Keratinocyte (primary cell): Measurements from ENCODE around the gene TACC2. TPM values are rescaled to one million over a fixed set of nuclear protein-coding genes. Genes with fewer than 3 reads are reported as not detected.

ENCODE experiments used
- DNase-seq: peaks from one replicate; pipeline ENCODE4 v3.0.0-alpha.2; 2011; ENCODE audit warnings: low read depth, missing footprints, low spot score
- FAIRE-seq: peaks from 2 replicates; lab custom pipeline; 2011; peaks lifted over from hg19 to GRCh38; lab: Jason Lieb, UNC
- H2AFZ ChIP-seq: 2 replicates; pipeline ENCODE4 v1.6.0; 2012; ENCODE audit warnings: low read length, control low read depth, inconsistent platforms; ENCODE audit not compliant: control insufficient read depth
- H3K27ac ChIP-seq: 2 replicates; pipeline ENCODE4 v1.5.1; 2011; ENCODE audit warnings: low read length; ENCODE audit not compliant: control insufficient read depth, insufficient read depth
- H3K27me3 ChIP-seq: 3 replicates; pipeline ENCODE4 v1.6.0; 2011; ENCODE audit warnings: low read length; ENCODE audit not compliant: control insufficient read depth, insufficient read depth; ENCODE audit errors: extremely low read depth
- H3K36me3 ChIP-seq, 2 experiments: 2 replicates in 1 of 2; 3 replicates in 1 of 2; pipeline ENCODE4 v1.5.1; 2011; ENCODE audit warnings: low read length in 2 of 2, mild to moderate bottlenecking in 1 of 2; ENCODE audit not compliant: control insufficient read depth in 2 of 2, insufficient read depth in 2 of 2; ENCODE audit errors: extremely low read depth in 1 of 2
- H3K4me1 ChIP-seq: 3 replicates; pipeline ENCODE4 v1.5.1; 2011; ENCODE audit warnings: low read length; ENCODE audit not compliant: control insufficient read depth, insufficient read depth; ENCODE audit errors: extremely low read depth
- H3K4me2 ChIP-seq: 3 replicates; pipeline ENCODE4 v1.6.0; 2011; ENCODE audit warnings: low read depth, low read length; ENCODE audit not compliant: control insufficient read depth, insufficient read depth; ENCODE audit errors: extremely low read depth
- H3K4me3 ChIP-seq, 3 experiments: fragments of 200-600 bp in 1 of 3; sonication (generic) in 1 of 3; 2 replicates in 2 of 3; 3 replicates in 1 of 3; pipeline ENCODE4 v1.5.1; 2011 to 2016; ENCODE audit warnings: low read length in 3 of 3, mild to moderate bottlenecking in 3 of 3, control low read depth in 2 of 3, inconsistent platforms in 1 of 3, low read depth in 1 of 3, mixed read lengths in 1 of 3, mixed run types in 1 of 3, moderate library complexity in 1 of 3; ENCODE audit not compliant: control insufficient read depth in 2 of 3, insufficient read depth in 2 of 3; ENCODE audit errors: extremely low read depth in 1 of 3
- H3K79me2 ChIP-seq: 2 replicates; pipeline ENCODE4 v1.6.0; 2012; ENCODE audit warnings: low read length; ENCODE audit not compliant: control insufficient read depth, insufficient read depth
- H3K9ac ChIP-seq: 3 replicates; pipeline ENCODE4 v1.6.0; 2011; ENCODE audit warnings: low read length; ENCODE audit not compliant: control insufficient read depth, insufficient read depth; ENCODE audit errors: extremely low read depth
- H3K9me1 ChIP-seq: 3 replicates; pipeline ENCODE4 v1.6.0; 2011; ENCODE audit warnings: low read length; ENCODE audit not compliant: control insufficient read depth, insufficient read depth; ENCODE audit errors: extremely low read depth
- H3K9me3 ChIP-seq: 2 replicates; pipeline ENCODE4 v1.5.1; 2012; ENCODE audit warnings: low read depth, low read length; ENCODE audit not compliant: control insufficient read depth
- H4K20me1 ChIP-seq: 3 replicates; pipeline ENCODE4 v1.6.0; 2011; ENCODE audit warnings: low read length; ENCODE audit not compliant: control insufficient read depth, insufficient read depth; ENCODE audit errors: extremely low read depth
- EZH2 ChIP-seq: IDR thresholded peaks from one replicate; pipeline ENCODE4 v1.6.1; 2012; ENCODE audit warnings: inconsistent platforms, mild to moderate bottlenecking, low read length, moderate library complexity
- dilution Hi-C: fragments of 300-500 bp; cut with MboI; formaldehyde crosslinking; loops from one replicate; pipeline ENCODE4 v1.7.0; 2020; ENCODE audit warnings: low sequenced_read_pairs; ENCODE audit not compliant: extremely low pct_ligation_motif_present
- polyA plus RNA-seq, 5 experiments: library from polyadenylated mRNA; depleted of rRNA in 3 of 5; stranded (reverse) in 3 of 5; stranded (forward) in 1 of 5; unstranded in 1 of 5; fragments of >200 nt; gene quantifications; 1 replicate in 1 of 5; 2 replicates in 3 of 5; 3 replicates in 1 of 5; pipeline versions ENCODE4 v1.2.1 to v1.2.3, GENCODE V29; 2011 to 2012; ENCODE audit warnings: missing spikeins in 2 of 5, low read depth in 1 of 5, low replicate concordance in 1 of 5
- TF ChIP-seq, protein P1 (sequence below), 3 experiments: IDR thresholded peaks in 1 of 3; conservative IDR thresholded peaks in 1 of 3; optimal IDR thresholded peaks in 1 of 3; 2 replicates in 2 of 3; 3 replicates in 1 of 3; pipeline versions ENCODE3 to v1.5.1; 2011; ENCODE audit warnings: low read length in 3 of 3, mild to moderate bottlenecking in 3 of 3, moderate library complexity in 2 of 3, control low read depth in 1 of 3, inconsistent platforms in 1 of 3; ENCODE audit not compliant: insufficient read depth in 2 of 3; ENCODE audit errors: extremely low read depth in 1 of 3

Gene TACC2
- polyA plus RNA-seq, 1 donor (not counting 4 experiments of a cell fraction or from before 2014, with no cell fraction given) = 12.8 TPM

DNA sequence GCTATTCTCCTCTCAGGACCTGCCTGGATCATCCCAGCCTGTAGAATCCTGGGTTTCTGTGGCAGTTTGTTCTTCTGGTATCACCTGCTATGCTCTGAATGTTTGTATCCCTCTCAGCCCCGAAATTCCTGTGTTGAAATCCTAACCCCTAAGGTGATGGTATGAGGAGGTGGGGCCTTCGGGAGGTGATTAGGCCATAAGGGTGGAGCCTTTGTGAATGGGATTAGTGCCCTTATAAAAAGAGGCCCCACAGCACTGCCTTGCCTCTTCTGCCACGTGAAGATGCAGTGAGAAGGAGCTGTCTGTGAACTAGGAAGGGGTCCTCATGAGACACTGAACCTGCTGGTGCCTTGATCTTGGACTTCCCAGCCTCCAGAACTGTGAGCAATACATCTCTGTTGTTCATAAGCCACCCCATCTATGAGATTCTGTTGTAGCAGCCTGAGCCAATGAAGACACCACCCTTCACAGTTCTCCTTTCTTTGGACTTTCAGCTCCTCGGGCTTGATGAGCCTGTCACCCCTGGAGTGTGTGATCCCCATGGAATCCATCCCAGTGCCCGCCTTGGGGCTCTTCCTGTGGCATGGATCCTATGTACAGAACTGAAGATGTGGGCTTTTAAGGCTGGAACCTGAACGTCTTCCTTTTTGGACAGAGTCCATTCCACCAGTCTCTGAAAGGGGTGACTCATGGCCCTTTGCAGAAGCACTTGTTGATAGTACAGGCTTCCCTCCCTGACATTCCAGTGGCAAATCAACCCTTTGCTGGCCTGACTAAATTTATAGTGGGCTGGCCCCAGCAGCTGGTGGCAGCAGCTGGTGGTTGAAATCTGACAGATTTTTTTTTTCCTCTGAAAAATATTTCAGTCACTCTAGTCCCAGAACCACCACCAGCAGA lies 138.0 kb downstream of the TACC2 start:
- peaks cover 0 to 2% of the 10 kb centered on the region in 2 experiments for H3K36me3 ChIP-seq
- H3K4me1 ChIP-seq = peaks cover 28% of the 10 kb centered on the region
- dilution Hi-C loops = no loop called here
- peak overlapping the region in 2 of 3 experiments; percentile 12 to 48 for H3K4me3 ChIP-seq
- peak overlapping the region; percentile 30 for H3K27ac ChIP-seq
- no peak for DNase-seq
- no peaks in the 10 kb centered on the region for H4K20me1 ChIP-seq
- no peaks in the 10 kb centered on the region for H3K9me1 ChIP-seq
- no peak for TF ChIP-seq EZH2
- TF ChIP-seq, protein P1, sequence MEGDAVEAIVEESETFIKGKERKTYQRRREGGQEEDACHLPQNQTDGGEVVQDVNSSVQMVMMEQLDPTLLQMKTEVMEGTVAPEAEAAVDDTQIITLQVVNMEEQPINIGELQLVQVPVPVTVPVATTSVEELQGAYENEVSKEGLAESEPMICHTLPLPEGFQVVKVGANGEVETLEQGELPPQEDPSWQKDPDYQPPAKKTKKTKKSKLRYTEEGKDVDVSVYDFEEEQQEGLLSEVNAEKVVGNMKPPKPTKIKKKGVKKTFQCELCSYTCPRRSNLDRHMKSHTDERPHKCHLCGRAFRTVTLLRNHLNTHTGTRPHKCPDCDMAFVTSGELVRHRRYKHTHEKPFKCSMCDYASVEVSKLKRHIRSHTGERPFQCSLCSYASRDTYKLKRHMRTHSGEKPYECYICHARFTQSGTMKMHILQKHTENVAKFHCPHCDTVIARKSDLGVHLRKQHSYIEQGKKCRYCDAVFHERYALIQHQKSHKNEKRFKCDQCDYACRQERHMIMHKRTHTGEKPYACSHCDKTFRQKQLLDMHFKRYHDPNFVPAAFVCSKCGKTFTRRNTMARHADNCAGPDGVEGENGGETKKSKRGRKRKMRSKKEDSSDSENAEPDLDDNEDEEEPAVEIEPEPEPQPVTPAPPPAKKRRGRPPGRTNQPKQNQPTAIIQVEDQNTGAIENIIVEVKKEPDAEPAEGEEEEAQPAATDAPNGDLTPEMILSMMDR (optimal IDR thresholded peaks at IDR 0.05 in 1 of 3, IDR thresholded peaks at IDR 0.05 in 1 of 3, conservative IDR thresholded peaks at IDR 0.05 in 1 of 3; ENCODE audit: extremely low read depth in 1 of 3, insufficient read depth in 2 of 3, low read length in 3 of 3) = no peak
- H3K9me3 ChIP-seq = no peaks in the 10 kb centered on the region
- H3K4me2 ChIP-seq = peak overlapping the region; percentile 72
- H3K9ac ChIP-seq = no peak overlapping the region
- no peak overlapping the region for H2AFZ ChIP-seq
- peaks cover 13% of the 10 kb centered on the region for H3K79me2 ChIP-seq
- no peaks in the 10 kb centered on the region for H3K27me3 ChIP-seq
- peak; percentile 93 for FAIRE-seq

DNA sequence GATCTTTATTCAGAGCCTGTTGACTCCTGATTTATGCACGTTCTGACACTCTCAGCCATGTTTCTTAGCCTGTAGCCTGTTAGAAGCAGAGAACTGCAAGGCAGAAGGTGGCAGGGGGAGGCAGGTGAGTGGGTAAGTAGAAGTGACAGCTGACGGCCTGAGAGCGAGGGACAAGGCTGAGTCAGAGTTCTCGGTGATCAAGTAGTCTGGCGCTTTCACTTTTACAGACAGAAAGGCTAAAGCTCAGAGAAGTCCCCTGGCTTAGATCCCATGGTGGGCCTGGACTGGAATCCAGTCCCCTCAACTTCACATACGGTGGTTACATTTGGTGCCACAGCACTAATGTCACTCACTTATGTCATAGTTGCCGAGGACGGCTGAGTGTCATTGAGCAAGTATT lies 139.0 kb downstream of the TACC2 start:
- no peaks in the 10 kb centered on the region for H3K9me3 ChIP-seq
- H3K4me1 ChIP-seq = peaks cover 35% of the 10 kb centered on the region
- no peaks in the 10 kb centered on the region for H3K9me1 ChIP-seq
- H3K4me3 ChIP-seq = peak overlapping the region in 2 of 3 experiments; percentile 15 to 48
- H3K9ac ChIP-seq = peak overlapping the region; percentile 35
- FAIRE-seq (no peak), DNase-seq (no peak)
- H2AFZ ChIP-seq = no peak overlapping the region
- H3K27ac ChIP-seq = no peak overlapping the region
- peaks cover 11% of the 10 kb centered on the region for H3K79me2 ChIP-seq
- no peaks in the 10 kb centered on the region for H3K27me3 ChIP-seq
- H4K20me1 ChIP-seq = no peaks in the 10 kb centered on the region
- dilution Hi-C loops = no loop called here
- H3K36me3 ChIP-seq = peaks cover 0 to 2% of the 10 kb centered on the region in 2 experiments
- TF ChIP-seq EZH2 = no peak
- TF ChIP-seq, protein P1 (optimal IDR thresholded peaks at IDR 0.05 in 1 of 3, IDR thresholded peaks at IDR 0.05 in 1 of 3, conservative IDR thresholded peaks at IDR 0.05 in 1 of 3; ENCODE audit: extremely low read depth in 1 of 3, insufficient read depth in 2 of 3, low read length in 3 of 3) = no peak
- peak overlapping the region; percentile 72 for H3K4me2 ChIP-seq
